GM12873 (cell line): ENCODE results near the gene NDUFV1.

Experiments used
- TF ChIP-seq, protein P1 (sequence below): IDR thresholded peaks from 2 replicates; pipeline ENCODE4 v1.5.1; 2012; ENCODE audit warnings: low read depth, mild to moderate bottlenecking, moderate library complexity, low read length, control low read depth; ENCODE audit not compliant: insufficient read depth; ENCODE audit errors: missing control alignments

The NDUFV1 gene

DNA sequence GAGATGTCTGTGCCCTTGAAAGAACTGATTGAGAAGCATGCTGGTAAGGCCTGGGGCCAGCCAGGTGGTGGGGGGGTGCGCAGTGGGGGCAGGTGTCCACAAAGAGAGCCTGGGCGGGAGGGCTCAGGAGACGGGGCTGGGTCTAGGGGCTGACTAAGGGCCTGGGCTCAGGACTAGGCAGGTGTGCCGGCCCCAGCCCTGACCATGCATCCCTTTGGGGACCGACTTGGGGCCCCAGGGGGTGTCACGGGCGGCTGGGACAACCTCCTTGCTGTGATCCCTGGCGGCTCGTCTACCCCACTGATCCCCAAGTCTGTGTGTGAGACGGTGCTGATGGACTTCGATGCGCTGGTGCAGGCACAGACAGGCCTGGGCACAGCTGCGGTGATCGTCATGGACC, 4.4 kb downstream of the NDUFV1 start:
- TF ChIP-seq, protein P1, sequence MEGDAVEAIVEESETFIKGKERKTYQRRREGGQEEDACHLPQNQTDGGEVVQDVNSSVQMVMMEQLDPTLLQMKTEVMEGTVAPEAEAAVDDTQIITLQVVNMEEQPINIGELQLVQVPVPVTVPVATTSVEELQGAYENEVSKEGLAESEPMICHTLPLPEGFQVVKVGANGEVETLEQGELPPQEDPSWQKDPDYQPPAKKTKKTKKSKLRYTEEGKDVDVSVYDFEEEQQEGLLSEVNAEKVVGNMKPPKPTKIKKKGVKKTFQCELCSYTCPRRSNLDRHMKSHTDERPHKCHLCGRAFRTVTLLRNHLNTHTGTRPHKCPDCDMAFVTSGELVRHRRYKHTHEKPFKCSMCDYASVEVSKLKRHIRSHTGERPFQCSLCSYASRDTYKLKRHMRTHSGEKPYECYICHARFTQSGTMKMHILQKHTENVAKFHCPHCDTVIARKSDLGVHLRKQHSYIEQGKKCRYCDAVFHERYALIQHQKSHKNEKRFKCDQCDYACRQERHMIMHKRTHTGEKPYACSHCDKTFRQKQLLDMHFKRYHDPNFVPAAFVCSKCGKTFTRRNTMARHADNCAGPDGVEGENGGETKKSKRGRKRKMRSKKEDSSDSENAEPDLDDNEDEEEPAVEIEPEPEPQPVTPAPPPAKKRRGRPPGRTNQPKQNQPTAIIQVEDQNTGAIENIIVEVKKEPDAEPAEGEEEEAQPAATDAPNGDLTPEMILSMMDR = no peak

DNA sequence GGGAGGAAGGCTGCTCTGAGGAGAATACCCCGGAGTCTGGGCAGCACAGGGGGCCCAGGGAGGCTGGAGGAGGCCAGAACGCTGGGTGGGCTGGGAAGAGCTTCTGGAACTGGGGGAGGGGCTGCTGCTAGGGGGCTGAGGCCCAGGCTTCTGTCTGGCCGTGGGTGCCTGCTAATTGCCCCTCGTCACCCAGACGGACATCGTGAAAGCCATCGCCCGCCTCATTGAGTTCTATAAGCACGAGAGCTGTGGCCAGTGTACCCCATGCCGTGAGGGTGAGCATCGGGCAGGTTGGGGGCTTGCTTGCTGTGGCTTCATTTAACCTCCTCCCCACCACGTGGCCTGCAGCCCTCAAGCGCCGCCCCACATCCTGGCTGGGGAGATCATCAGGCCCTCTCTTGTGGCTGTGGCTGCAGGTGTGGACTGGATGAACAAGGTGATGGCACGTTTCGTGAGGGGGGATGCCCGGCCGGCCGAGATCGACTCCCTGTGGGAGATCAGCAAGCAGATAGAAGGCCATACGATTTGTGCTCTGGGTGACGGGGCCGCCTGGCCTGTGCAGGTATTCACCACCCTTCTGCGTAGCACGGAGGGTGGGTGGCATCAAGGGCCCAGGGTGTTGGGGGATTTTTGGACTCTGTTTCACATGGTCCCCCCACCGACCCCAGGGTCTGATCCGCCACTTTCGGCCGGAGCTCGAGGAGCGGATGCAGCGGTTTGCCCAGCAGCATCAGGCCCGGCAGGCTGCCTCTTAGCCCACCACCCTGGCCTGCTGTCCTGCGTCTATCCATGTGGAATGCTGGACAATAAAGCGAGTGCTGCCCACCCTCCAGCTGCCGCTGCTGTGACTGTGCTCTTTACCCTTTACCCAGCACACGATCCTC, 5.2 kb downstream of the NDUFV1 start:
- TF ChIP-seq, protein P1 = no peak

DNA sequence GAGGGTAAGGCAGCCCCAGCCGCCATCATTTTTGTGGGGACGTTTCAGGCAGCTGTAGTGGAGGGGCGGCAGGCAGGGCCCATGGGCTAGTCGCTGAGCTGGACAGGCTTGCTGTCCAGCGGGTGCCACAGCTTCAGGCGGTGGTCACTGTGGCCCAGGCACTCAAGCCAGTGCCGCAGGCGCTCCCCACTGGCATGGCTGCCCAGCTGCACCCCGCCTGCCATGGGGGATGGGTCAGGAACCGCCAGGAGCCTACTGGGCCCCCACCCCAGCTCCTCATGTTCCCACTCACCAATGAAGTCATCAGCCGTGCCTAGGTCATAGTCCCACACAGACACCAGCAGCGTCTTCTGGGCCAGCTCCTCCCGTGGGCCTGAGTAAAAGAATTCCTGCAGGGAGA, 6.0 kb downstream of the NDUFV1 start:
- TF ChIP-seq, protein P1 = no peak

DNA sequence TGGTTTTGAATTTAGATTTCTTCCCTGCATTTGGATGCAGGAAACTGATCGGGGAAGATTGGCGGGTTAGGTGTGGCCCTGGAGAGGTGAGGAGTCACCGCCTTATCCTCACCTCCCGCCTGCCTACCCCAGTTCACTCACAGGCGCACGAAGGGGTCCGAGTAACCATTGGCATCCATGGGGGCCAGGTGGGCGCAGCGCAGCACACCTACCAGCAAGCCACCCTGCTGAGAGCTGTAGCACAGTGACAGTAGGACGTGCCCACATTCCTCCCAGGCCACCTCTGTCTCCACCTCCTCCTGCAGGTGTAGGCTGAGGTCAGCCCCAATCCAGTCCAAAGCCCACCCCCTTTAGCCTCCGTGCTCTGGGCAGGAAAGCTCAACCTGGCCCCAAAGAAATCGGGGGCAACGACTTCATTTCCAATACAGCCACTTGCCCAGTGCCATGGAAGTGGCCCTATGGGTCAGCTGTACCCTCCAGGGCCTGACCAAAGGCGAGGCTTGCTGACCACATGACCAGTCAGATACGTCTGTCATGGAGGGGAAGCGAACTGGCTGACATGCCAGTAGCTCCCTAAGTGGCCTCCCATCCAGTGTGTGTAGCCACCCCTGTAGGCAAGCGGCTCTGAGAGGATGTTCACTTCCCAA, 6.7 kb downstream of the NDUFV1 start:
- TF ChIP-seq, protein P1 = no peak

DNA sequence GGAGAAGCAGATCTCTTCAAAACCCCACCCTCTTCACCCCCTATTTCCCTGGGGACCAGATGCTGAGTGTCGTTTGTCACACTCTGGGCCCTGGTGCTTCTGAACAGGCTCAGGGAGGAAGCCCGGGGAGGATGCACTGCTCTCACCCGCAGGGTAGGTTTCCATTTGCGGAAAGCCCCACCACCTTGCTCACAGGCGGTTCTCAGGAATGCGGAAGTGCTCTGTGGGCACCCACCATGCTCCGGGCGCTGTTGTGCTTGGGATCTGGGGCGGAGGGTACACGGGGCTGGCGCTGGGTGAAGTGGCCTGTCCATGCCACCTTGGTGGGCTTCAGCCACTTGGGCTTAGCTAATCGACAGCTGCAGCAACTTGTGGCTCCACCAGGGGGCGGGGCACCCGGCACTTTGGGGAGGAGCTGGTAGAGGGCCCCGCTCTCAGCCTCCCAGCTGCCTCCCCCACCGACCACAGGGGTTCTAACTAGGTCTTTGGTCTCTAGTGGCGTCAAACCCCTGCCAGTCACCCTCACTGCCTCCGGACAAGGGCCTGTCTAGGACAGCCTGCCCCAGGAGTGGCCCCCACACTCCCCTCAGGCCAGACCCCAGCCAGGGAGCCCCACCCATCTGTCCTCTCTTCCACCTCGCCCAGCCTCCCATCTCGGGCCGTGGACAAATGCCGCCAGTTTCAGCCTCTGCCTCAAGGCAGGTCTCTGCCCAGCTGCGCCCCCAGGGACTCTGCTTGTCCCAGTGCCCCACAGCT, 7.4 kb downstream of the NDUFV1 start:
- TF ChIP-seq, protein P1 = peak; percentile 58

DNA sequence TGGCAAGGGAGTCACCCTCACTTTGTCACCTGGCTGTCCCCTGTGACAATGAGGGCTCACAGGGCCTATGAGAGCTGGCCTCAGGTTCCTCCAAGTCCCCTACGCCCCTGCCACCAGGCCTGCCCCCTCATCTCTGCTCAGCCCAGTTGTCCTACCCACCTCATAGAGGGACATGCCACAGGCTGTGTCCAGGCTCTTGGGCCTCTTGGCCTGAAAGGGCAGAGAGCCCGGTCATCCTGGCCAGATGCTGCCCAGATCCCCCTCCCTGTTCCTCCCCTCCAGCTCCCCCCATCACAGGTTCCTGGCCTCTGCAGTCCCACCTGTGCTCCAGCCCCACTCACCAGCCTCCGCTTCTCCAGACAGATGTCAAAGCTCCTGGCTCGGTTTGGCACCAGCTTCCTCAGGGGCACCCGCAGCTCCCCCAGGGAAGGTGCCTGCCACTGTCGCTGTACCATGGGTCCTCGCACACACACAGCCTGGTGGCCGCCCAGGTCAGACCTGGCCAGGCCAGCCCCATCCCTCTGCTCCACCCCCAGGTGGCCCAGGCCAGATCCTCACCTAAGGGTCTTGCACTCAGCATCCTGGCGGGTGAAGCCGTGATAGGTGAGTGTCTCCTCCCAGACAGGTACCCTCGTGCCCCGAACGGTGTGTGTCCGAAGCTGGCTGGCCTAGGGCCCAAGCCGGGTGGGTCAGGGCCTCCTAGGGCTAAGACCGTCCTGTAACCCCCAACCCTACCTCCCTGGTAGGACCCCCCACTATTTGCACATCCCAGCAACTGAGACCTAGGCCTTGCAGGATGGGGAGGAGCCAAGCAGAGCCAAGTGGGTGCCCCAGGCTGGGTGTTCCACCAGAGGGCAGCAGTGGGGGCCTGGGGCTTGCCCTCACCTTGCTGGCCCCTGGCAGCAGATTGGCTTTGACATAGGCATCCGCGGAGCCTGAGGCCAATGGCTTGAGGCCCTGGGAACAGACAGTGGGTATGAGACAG, 8.3 kb downstream of the NDUFV1 start:
- TF ChIP-seq, protein P1 = peak; percentile 80
